Nephron progenitor cell (in vitro differentiated cells): ENCODE results near the gene FNDC3A.

Experiments
- DNase-seq: peaks from one replicate; pipeline ENCODE4 v3.0.0; 2021
- H3K27ac Mint-ChIP-seq: 2 replicates; pipeline ENCODE4 v1.8.0; 2021; ENCODE audit warnings: mild to moderate bottlenecking, moderate library complexity, mixed read lengths
- H3K27me3 Mint-ChIP-seq: 2 replicates; pipeline ENCODE4 v1.8.0; 2021; ENCODE audit warnings: mild to moderate bottlenecking, low read depth, mixed read lengths; ENCODE audit not compliant: poor library complexity
- H3K36me3 Mint-ChIP-seq: 2 replicates; pipeline ENCODE4 v1.8.0; 2021; ENCODE audit warnings: low read depth, mixed read lengths
- H3K4me1 Mint-ChIP-seq: 2 replicates; pipeline ENCODE4 v1.8.0; 2021; ENCODE audit warnings: mixed read lengths
- H3K4me3 Mint-ChIP-seq: 2 replicates; pipeline ENCODE4 v1.8.0; 2021; ENCODE audit warnings: mild to moderate bottlenecking, moderate library complexity, mixed read lengths
- H3K9me3 Mint-ChIP-seq: 2 replicates; pipeline ENCODE4 v1.8.0; 2021; ENCODE audit warnings: mild to moderate bottlenecking, moderate library complexity, mixed read lengths
- CTCF ChIP-seq: fragments of 200-600 bp; sonication (generic); IDR thresholded peaks from 2 replicates; pipeline ENCODE4 v1.5.0; 2021; ENCODE audit warnings: antibody characterized with exemption

The FNDC3A gene

GRCh38 chr13:49100637-49101570, 125.2 kb downstream of the FNDC3A start:
- H3K27me3 Mint-ChIP-seq: no peaks in the 10 kb centered on the region
- H3K9me3 Mint-ChIP-seq: no peaks in the 10 kb centered on the region
- peaks cover 31% of the 10 kb centered on the region for H3K4me1 Mint-ChIP-seq
- no peak for TF ChIP-seq CTCF
- no peak overlapping the region for H3K4me3 Mint-ChIP-seq
- H3K36me3 Mint-ChIP-seq: no peaks in the 10 kb centered on the region
- H3K27ac Mint-ChIP-seq: no peak overlapping the region
- DNase-seq: no peak

- no peak for TF ChIP-seq CTCF
- Mint-ChIP-seq H3K27me3 (no peaks in the 10 kb centered on the region), H3K4me1 (peaks cover 9% of the 10 kb centered on the region), H3K27ac (no peak overlapping the region), H3K9me3 (no peaks in the 10 kb centered on the region), H3K4me3 (no peak overlapping the region), H3K36me3 (no peaks in the 10 kb centered on the region)
- DNase-seq: no peak
Observed at GRCh38 chr13:49108196-49108595, 132.5 kb downstream of the FNDC3A start.

GRCh38 chr13:49110122-49110912, 134.6 kb downstream of the FNDC3A start:
- Mint-ChIP-seq H3K4me3 (peak overlapping the region; percentile 95), H3K4me1 (peaks cover 25% of the 10 kb centered on the region), H3K27me3 (no peaks in the 10 kb centered on the region), H3K27ac (peak overlapping the region; percentile 87), H3K36me3 (peaks cover 10% of the 10 kb centered on the region), H3K9me3 (peaks cover 2% of the 10 kb centered on the region)
- TF ChIP-seq CTCF: no peak
- DNase-seq: peak; percentile 77

- Mint-ChIP-seq H3K27ac (no peak overlapping the region), H3K4me1 (peaks cover 25% of the 10 kb centered on the region), H3K36me3 (peaks cover 15% of the 10 kb centered on the region), H3K4me3 (peak overlapping the region; percentile 95), H3K27me3 (no peaks in the 10 kb centered on the region), H3K9me3 (peaks cover 8% of the 10 kb centered on the region)
- no peak for TF ChIP-seq CTCF
- no peak for DNase-seq
Observed at GRCh38 chr13:49110913-49111170, 135.1 kb downstream of the FNDC3A start.

- no peak for DNase-seq
- Mint-ChIP-seq H3K4me1 (peaks cover 25% of the 10 kb centered on the region), H3K27ac (peak overlapping the region; percentile 96), H3K27me3 (no peaks in the 10 kb centered on the region), H3K36me3 (peaks cover 36% of the 10 kb centered on the region), H3K4me3 (peak overlapping the region; percentile 88), H3K9me3 (peaks cover 29% of the 10 kb centered on the region)
- no peak for TF ChIP-seq CTCF
Observed at GRCh38 chr13:49112782-49113525, 137.2 kb downstream of the FNDC3A start.
